SU-DHL-6 (cell line): ENCODE data around the gene SLC30A2.

Source experiments
- H2AFZ ChIP-seq: fragments of 200-600 bp; sonication (generic); 2 replicates; pipeline ENCODE4 v1.6.1; 2014; ENCODE audit warnings: low read depth, mild to moderate bottlenecking, moderate library complexity, mixed read lengths, antibody characterized with exemption, low read length; ENCODE audit not compliant: severe bottlenecking
- H3F3A ChIP-seq: fragments of 200-600 bp; shearing (Covaris generic); 2 replicates; pipeline ENCODE4 v1.6.0; 2016; ENCODE audit warnings: antibody characterized with exemption, mild to moderate bottlenecking; ENCODE audit not compliant: insufficient read depth
- H3K27ac ChIP-seq: fragments of 200-600 bp; sonication (generic); 2 replicates; pipeline ENCODE4 v1.5.1; 2016; ENCODE audit warnings: low read depth, mild to moderate bottlenecking, low read length, moderate library complexity, mixed read lengths
- H3K27me3 ChIP-seq: fragments of 200-600 bp; sonication (generic), shearing (Covaris generic); 2 replicates; pipeline ENCODE4 v1.6.0; 2014; ENCODE audit warnings: mild to moderate bottlenecking, low read length
- H3K36me3 ChIP-seq: fragments of 200-600 bp; sonication (generic); 2 replicates; pipeline ENCODE4 v1.6.1; 2014; ENCODE audit warnings: mild to moderate bottlenecking, low read length, mixed read lengths
- H3K4me2 ChIP-seq: fragments of 300-600, 200-600 bp; shearing (Covaris generic), sonication (generic); 2 replicates; pipeline ENCODE4 v1.6.0; 2014; ENCODE audit warnings: low read length, low read depth, mild to moderate bottlenecking; ENCODE audit not compliant: poor library complexity, severe bottlenecking
- H3K4me3 ChIP-seq: fragments of 200-600 bp; sonication (generic); 2 replicates; pipeline ENCODE4 v1.5.1; 2014; ENCODE audit warnings: antibody characterized with exemption, low read length, mild to moderate bottlenecking, mixed read lengths; ENCODE audit not compliant: insufficient read depth, poor library complexity, severe bottlenecking
- H3K79me2 ChIP-seq: fragments of 200-600 bp; sonication (generic); 2 replicates; pipeline ENCODE4 v1.6.1; 2014; ENCODE audit warnings: mild to moderate bottlenecking, low read length, moderate library complexity; ENCODE audit not compliant: insufficient read depth
- H3K9ac ChIP-seq: fragments of 200-600 bp; sonication (generic); 2 replicates; pipeline ENCODE4 v1.7.0; 2014; ENCODE audit warnings: mild to moderate bottlenecking, low read length
- H3K9me2 ChIP-seq: fragments of 200-600 bp; sonication (generic); replicated peaks from 2 replicates; pipeline ENCODE4 v1.6.1; 2014; ENCODE audit warnings: low read length; ENCODE audit not compliant: insufficient read depth
- H3K9me3 ChIP-seq: fragments of 200-600 bp; sonication (generic); 2 replicates; pipeline ENCODE4 v1.6.1; 2014; ENCODE audit warnings: low read length, mixed read lengths; ENCODE audit not compliant: insufficient read depth
- H4K20me1 ChIP-seq: fragments of 200-600 bp; sonication (generic); 2 replicates; pipeline ENCODE4 v1.6.1; 2014; ENCODE audit warnings: low read depth, mild to moderate bottlenecking, antibody characterized with exemption, low read length, moderate library complexity, mixed read lengths
- CTCF ChIP-seq: fragments of 200-600 bp; sonication (generic); IDR thresholded peaks from one replicate; pipeline ENCODE4 v1.5.1; 2017; ENCODE audit warnings: antibody characterized with exemption, mild to moderate bottlenecking, low read length, moderate library complexity; ENCODE audit not compliant: insufficient read depth, poor library complexity, severe bottlenecking
- EZH2phosphoT487 ChIP-seq: fragments of 200-600 bp; sonication (generic), shearing (Covaris generic); conservative IDR thresholded peaks from 2 replicates; pipeline ENCODE4 v1.6.1; 2018; ENCODE audit warnings: mild to moderate bottlenecking, antibody characterized with exemption, low read length, moderate library complexity, mixed read lengths

The SLC30A2 gene

GRCh38 chr1:26020330-26020768, 25.6 kb downstream of the SLC30A2 start:
- H3K36me3 ChIP-seq, result no peaks in the 10 kb centered on the region
- no peaks in the 10 kb centered on the region for H4K20me1 ChIP-seq
- no peaks in the 10 kb centered on the region for H3K27me3 ChIP-seq
- no peak overlapping the region for H3K27ac ChIP-seq
- H3K9me2 ChIP-seq, result no peaks in the 10 kb centered on the region
- no peak overlapping the region for H3K9ac ChIP-seq
- H3K79me2 ChIP-seq, result no peaks in the 10 kb centered on the region
- H3K4me2 ChIP-seq, result no peak overlapping the region
- no peak for TF ChIP-seq EZH2phosphoT487
- no peaks in the 10 kb centered on the region for H3K9me3 ChIP-seq
- H2AFZ ChIP-seq, result no peak overlapping the region
- no peaks in the 10 kb centered on the region for H3F3A ChIP-seq
- H3K4me3 ChIP-seq, result no peak overlapping the region

- Histone ChIP-seq H3K36me3 (no peaks in the 10 kb centered on the region), H3F3A (no peaks in the 10 kb centered on the region), H3K9me2 (no peaks in the 10 kb centered on the region), H3K27ac (no peak overlapping the region), H3K79me2 (no peaks in the 10 kb centered on the region), H4K20me1 (no peaks in the 10 kb centered on the region), H3K9me3 (no peaks in the 10 kb centered on the region), H3K9ac (no peak overlapping the region), H3K4me2 (no peak overlapping the region), H2AFZ (no peak overlapping the region), H3K27me3 (no peaks in the 10 kb centered on the region), H3K4me3 (no peak overlapping the region)
- TF ChIP-seq CTCF, result no peak
- no peak for TF ChIP-seq EZH2phosphoT487
Measured at GRCh38 chr1:26019641-26020315, 26.1 kb downstream of the SLC30A2 start.

DNA sequence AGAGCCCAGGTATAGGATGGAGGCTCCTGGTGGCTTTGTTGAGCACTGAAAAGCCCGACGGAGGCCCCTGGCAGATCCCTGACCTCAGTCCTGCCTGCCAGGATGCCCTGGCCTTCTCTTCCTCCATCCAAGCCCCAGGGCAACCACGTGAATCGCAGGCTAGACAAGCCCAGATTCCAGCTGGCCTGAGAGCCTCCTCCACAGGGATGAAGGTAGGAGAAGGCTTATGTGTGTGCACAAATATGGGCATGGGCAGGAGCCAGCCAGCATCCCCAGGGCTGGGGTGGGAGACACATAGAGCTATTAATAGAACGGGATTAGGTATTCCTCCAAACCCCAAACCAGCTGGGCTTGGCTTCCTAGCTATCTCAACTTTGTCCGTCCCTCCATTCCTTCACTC, 28.3 kb downstream of the SLC30A2 start:
- Histone ChIP-seq H3K27ac (no peak overlapping the region), H3K27me3 (no peaks in the 10 kb centered on the region), H3K4me2 (no peak overlapping the region), H3K79me2 (no peaks in the 10 kb centered on the region), H3K4me3 (no peak overlapping the region), H3K9me2 (no peaks in the 10 kb centered on the region), H3K9ac (no peak overlapping the region), H3K9me3 (no peaks in the 10 kb centered on the region), H3K36me3 (no peaks in the 10 kb centered on the region), H4K20me1 (no peaks in the 10 kb centered on the region), H3F3A (no peaks in the 10 kb centered on the region), H2AFZ (no peak overlapping the region)
- TF ChIP-seq EZH2phosphoT487, result no peak
- no peak for TF ChIP-seq CTCF

- H3K27ac ChIP-seq, result no peak overlapping the region
- H3K79me2 ChIP-seq, result no peaks in the 10 kb centered on the region
- H3K9me2 ChIP-seq, result no peaks in the 10 kb centered on the region
- no peak overlapping the region for H3K9ac ChIP-seq
- no peaks in the 10 kb centered on the region for H3K27me3 ChIP-seq
- TF ChIP-seq EZH2phosphoT487 (no peak), CTCF (no peak)
- H3K9me3 ChIP-seq, result no peaks in the 10 kb centered on the region
- no peaks in the 10 kb centered on the region for H3K36me3 ChIP-seq
- no peak overlapping the region for H2AFZ ChIP-seq
- no peak overlapping the region for H3K4me2 ChIP-seq
- no peaks in the 10 kb centered on the region for H4K20me1 ChIP-seq
- no peak overlapping the region for H3K4me3 ChIP-seq
- H3F3A ChIP-seq, result no peaks in the 10 kb centered on the region
Measured at GRCh38 chr1:26016953-26017545, 28.9 kb downstream of the SLC30A2 start.
